IPS-18c (cell line): Measurements from ENCODE around the gene CCDC88B.
A peak's percentile ranks its signal among the peaks of the same experiment; 100 is the strongest.

Source experiments
- H3K4me3 ChIP-seq: 2 replicates; pipeline ENCODE4 v1.7.0; 2013; ENCODE audit warnings: low read depth, mild to moderate bottlenecking, low read length, moderate library complexity; ENCODE audit not compliant: insufficient read depth
- H3K9me3 ChIP-seq: one replicate; pipeline ENCODE4 v1.6.1; 2013; ENCODE audit warnings: mild to moderate bottlenecking, low read length, moderate library complexity; ENCODE audit not compliant: control insufficient read depth, insufficient read depth

CCDC88B gene

DNA sequence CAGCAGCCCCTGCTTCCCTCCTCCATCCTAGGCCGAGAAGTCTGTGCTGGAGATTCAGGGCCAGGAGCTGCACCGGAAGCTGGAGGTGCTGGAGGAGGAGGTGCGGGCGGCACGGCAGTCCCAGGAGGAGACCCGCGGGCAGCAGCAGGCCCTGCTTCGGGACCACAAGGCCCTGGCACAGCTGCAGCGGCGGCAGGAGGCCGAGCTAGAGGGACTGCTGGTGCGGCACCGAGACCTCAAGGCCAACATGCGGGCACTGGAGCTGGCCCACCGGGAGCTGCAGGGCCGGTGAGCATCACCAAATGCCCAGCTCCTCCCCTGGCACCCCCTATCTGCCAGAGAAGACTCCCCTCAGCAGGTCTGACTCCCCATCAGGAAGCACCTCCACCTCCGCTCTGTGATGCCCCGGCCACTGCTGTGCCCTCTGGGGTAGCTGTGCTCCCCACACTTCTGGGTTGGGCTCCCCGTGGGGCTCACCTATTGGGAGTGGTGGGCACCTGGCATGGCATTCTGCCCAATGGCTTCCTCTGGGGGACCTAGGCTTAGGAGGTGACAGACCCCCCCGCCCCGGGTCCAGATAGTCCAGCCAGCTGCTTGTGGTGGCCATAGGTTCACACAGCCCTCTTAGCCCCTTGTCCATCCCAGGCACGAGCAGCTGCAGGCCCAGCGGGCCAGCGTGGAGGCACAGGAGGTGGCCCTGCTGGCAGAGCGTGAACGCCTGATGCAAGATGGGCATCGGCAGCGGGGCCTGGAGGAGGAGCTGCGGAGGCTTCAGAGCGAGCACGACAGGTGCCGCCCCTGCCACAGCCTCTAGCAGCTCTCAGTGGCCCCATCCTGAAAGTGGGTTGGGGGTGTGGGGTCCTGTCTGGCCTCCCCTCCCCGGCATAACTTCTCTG is 12.3 kb downstream of the CCDC88B start:
- no peaks in the 10 kb centered on the region for H3K9me3 ChIP-seq
- no peak overlapping the region for H3K4me3 ChIP-seq

- Histone ChIP-seq H3K9me3 (no peaks in the 10 kb centered on the region), H3K4me3 (no peak overlapping the region)
Observed at GRCh38 chr11:64352995-64353714, 13.2 kb downstream of the CCDC88B start.

- Histone ChIP-seq H3K4me3 (no peak overlapping the region), H3K9me3 (no peaks in the 10 kb centered on the region)
Observed at GRCh38 chr11:64353715-64354506, 13.9 kb downstream of the CCDC88B start.

DNA sequence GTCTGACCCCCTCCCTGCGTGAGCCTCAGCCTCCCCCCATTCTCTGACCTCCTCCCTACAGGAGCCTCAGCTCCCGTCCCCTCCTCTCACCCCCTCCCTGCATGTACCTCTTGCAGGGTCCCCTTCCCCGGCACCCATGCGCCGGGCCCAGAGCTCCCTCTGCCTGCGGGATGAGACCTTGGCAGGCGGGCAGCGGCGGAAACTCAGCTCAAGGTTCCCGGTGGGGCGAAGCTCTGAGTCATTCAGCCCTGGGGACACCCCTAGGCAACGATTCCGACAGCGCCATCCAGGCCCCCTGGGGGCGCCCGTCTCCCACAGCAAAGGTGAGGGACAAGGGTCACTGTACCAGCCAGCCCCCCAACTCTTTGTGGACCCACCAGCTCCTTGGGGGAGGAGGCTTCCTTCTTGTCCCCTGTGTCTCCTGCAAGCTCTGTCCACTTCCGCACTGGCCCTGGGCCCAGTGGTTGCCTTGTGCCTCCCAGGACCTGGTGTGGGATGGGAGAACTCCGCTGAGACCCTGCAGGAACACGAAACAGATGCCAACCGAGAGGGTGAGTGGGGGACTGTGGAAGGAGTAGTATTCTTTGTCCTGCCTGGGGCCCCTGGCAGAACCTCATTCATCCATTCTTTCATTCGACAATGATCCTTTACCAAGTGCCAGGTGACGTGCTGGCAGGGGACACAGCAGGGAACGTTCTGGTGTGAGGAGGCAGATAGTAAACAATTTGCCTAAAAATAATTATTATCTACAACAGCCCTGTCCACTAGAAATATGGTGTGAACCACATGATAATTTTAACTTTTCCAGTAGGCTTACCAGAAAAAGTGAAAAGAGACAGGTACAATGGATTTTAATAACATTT is 15.3 kb downstream of the CCDC88B start:
- H3K4me3 ChIP-seq: no peak overlapping the region
- no peaks in the 10 kb centered on the region for H3K9me3 ChIP-seq

DNA sequence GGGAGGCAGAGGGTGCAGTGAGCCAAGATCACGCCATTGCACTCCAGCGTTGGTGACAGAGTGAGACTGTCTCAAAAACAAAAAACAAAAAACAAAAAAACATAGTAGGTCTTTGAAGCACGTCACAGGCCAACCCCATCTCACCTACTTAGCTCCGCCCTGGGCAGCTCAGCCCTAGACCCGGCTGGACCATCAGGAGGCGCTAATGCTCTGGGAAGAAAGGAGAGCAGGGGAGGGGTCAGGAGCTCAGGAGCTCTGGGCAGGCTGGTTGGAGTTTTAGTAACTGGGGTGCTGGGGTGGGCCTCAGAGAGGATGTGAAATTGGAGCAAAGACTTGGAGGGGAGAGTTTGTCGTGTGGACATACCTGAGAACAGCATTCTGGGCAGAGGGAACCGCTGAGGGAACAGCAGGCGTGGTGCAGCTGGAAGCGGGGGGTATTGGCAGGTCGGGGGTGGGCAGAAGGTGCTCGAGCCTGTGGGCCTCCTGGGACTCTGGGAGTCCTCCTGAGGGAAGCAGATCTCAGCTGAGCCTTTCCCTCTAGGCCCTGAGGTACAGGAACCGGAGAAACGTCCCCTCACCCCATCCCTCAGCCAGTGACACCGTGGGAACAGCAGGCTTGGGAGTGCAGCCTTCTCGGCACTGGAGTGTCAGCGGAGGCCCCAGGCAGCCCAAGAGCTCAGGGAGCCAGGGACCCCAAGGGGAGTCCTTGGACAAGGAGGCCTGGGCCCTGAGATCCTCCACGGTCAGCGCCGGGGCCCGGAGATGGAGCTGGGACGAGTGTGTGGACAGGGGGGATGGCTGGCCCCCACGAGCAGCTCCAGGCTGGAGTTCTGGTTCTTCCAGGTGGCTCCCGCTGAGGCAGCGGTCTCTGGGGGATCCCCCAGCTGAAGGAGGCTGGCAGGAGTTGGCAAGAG is 16.8 kb downstream of the CCDC88B start:
- Histone ChIP-seq H3K9me3 (no peaks in the 10 kb centered on the region), H3K4me3 (no peak overlapping the region)

DNA sequence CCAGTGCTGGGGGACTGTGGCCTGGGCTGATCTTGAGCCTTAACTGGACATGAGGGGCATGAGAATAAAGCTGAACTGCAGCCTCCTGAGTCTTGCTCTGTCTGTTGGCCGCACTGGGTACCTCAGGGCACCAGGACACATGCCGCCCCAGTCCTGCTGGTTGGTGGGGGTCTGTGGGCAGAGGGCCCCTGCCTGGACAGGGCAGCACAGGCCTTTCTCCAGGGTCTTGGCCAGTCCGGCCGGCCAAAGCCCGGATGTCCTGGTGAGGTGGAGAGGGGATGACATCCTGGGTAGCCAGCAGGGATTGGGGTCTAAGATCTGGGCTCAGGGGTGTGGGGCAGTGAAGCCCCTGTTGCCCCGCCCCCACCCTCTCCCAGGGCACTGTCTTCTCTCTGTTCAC is 17.4 kb downstream of the CCDC88B start:
- H3K4me3 ChIP-seq: no peak overlapping the region
- H3K9me3 ChIP-seq: no peaks in the 10 kb centered on the region

DNA sequence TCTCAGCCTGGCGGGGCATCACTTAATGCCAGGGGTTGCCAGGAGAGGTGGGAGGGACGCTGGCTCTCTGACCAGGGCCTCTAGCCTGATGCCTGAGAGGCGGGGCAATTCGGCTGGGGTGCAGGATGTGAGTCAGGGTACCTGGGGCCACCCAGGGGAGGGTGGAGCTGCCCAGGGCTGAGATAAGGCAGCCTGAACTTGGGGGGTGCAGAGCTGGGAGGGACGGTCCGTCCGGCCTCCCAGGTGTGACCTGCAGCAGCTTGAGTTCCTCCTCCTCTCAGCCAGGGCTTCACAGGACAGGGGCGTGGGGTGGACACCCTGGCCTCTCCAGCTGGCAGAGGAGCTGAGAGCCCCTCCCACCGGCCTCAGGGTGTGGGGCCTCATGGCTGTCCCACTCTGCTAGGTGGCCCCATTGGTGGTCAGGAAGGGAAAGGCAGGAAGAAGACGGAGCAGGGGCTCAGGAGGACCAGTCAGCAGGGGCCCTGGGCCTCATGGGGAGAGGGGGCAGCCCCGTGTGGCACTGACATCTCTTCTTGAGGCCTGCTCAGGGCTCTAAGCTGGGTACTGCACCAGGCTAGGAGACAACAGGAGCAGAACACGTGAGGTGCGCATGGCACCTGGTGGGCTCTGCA is 18.0 kb downstream of the CCDC88B start:
- Histone ChIP-seq H3K9me3 (no peaks in the 10 kb centered on the region), H3K4me3 (peak overlapping the region; percentile 85; the same call in 1 of the 2 replicates)

DNA sequence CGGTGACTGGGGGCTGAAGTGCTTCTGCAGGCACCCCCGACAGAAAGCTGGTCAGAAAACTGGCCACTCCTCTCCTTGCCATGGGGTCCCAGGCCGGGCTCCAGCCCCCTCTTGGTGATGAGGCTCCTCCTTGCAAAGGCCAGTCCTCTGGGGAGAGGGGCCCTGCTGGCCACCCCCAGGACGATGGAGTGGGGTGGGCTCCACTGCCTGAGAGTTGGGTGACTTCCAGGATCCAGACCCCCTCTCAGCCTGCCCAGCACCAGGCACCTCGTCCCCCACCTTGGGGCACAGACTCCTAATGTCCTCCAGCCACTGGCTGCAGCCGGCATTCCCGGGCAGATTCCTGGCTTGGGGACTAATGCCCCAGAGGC is 18.5 kb downstream of the CCDC88B start:
- Histone ChIP-seq H3K9me3 (no peaks in the 10 kb centered on the region), H3K4me3 (peak overlapping the region; percentile 85; the same call in 1 of the 2 replicates)

DNA sequence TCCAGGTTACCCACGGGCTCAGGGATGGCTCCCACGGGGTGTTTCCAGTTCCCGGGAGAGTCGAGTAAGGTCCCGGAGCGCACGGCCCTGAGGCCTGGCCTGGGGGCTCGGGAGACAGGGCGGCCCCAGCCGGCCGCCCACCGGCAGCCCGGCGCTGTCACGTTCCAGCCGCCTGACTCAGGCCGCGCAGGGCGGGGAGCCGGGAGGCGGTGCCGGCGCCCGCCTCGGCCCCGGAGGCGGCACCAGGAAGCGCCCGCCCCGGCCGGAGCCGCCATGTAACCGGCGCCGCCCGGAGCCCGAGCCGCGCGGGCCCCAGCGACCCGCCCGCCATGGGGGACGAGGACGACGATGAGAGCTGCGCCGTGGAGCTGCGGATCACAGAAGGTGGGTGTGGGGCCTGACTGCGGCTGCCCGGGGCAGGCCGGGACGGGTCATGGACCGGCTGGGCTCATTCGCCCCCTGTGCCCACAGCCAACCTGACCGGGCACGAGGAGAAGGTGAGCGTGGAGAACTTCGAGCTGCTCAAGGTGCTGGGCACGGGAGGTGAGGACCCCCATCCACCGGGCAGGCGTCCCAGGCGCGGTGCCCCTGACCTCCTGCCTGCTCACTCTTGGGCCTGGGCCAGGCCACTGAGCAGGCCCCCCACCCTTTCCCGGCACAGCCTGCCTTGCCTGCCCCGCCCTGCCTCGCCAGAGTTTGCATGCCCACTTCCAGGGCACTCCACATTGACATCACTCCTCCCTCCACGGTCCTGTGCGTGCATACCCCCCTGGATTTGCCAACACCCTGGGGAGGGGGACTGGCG is 19.1 kb downstream of the CCDC88B start, which contains the start of gene RPS6KA4:
TSS of gene RPS6KA4 (plus strand) at position 256 of the 805 bp plus-strand sequence. CDS start at position 330, 74 bp downstream.
- Histone ChIP-seq H3K4me3 (peak within 1 kb of the TSS; percentile 85), H3K9me3 (no peaks in the 10 kb centered on the region)

- Histone ChIP-seq H3K4me3 (peak overlapping the region; percentile 85), H3K9me3 (no peaks in the 10 kb centered on the region)
Observed at GRCh38 chr11:64359712-64360445, 19.9 kb downstream of the CCDC88B start.

DNA sequence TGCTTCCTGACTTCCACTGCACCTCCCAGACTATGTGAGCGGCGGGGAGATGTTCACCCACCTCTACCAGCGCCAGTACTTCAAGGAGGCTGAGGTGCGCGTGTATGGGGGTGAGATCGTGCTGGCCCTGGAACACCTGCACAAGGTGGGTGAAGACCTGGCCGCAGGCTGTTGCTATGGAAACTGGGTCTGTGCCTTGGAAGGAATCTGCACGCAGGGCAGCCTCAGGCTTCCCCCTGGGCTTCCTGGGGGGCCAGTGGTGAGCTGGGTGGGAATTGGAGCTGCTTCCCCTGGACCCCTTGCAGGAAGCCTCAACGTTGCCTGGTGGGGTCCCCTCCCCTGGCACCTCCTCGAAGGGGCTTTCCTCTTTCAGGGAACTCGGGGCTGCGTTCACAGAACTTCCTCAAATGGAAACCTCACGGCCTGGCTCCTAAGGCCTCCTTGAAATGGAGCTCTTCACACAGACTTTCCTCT is 20.5 kb downstream of the CCDC88B start:
- no peak overlapping the region for H3K4me3 ChIP-seq
- H3K9me3 ChIP-seq: no peaks in the 10 kb centered on the region

- no peaks in the 10 kb centered on the region for H3K9me3 ChIP-seq
- H3K4me3 ChIP-seq: no peak overlapping the region
Observed at GRCh38 chr11:64361659-64362058, 21.7 kb downstream of the CCDC88B start.

DNA sequence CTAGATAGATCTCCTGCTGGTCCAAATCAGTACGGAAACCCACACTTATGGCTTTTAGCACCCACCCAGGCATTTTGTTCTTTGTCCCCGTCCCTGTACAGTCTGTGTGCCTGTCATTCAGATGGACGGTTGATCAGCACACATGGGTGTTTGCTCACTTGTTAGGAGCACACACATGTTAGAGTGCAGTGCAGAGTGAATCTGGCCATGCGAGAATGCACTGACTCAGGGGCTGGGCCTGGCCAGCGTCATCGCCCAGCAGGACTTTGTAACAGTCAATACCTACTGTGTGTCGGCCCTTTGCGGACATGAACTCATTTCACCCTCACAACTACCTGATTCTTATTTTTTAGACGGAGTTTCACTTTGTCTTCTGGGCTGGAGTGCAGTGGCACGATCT is 22.3 kb downstream of the CCDC88B start:
- no peaks in the 10 kb centered on the region for H3K9me3 ChIP-seq
- H3K4me3 ChIP-seq: no peak overlapping the region

DNA sequence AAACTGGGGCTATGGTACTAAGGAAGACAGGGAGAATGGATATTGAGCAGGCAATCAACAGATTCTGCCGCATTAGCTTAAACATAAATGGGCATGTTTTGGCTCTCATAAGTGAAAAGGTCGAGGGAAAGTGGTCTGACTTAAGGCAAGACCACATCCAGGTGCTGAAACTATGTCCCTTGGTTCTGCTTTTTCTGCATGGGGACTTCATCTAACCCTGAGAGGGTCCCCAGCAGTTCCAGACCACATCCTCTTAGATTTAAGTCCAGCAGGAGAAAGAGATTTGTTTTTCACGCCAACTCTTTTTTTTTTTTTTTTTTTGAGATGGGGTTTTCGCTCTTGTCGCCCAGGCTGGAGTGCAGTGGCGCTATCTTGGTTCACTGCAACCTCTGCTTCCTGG is 24.4 kb downstream of the CCDC88B start:
- Histone ChIP-seq H3K9me3 (no peaks in the 10 kb centered on the region), H3K4me3 (no peak overlapping the region)
